UCSD-AML1 (cell line): Measurements from ENCODE around the gene BIN1.

Experiments
- DNase-seq: peaks from one replicate; lab custom pipeline; 2025; ENCODE audit not compliant: unreplicated experiment; lab: John Stamatoyannopoulos, UW

BIN1 gene, protein sequence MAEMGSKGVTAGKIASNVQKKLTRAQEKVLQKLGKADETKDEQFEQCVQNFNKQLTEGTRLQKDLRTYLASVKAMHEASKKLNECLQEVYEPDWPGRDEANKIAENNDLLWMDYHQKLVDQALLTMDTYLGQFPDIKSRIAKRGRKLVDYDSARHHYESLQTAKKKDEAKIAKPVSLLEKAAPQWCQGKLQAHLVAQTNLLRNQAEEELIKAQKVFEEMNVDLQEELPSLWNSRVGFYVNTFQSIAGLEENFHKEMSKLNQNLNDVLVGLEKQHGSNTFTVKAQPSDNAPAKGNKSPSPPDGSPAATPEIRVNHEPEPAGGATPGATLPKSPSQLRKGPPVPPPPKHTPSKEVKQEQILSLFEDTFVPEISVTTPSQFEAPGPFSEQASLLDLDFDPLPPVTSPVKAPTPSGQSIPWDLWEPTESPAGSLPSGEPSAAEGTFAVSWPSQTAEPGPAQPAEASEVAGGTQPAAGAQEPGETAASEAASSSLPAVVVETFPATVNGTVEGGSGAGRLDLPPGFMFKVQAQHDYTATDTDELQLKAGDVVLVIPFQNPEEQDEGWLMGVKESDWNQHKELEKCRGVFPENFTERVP

DNA sequence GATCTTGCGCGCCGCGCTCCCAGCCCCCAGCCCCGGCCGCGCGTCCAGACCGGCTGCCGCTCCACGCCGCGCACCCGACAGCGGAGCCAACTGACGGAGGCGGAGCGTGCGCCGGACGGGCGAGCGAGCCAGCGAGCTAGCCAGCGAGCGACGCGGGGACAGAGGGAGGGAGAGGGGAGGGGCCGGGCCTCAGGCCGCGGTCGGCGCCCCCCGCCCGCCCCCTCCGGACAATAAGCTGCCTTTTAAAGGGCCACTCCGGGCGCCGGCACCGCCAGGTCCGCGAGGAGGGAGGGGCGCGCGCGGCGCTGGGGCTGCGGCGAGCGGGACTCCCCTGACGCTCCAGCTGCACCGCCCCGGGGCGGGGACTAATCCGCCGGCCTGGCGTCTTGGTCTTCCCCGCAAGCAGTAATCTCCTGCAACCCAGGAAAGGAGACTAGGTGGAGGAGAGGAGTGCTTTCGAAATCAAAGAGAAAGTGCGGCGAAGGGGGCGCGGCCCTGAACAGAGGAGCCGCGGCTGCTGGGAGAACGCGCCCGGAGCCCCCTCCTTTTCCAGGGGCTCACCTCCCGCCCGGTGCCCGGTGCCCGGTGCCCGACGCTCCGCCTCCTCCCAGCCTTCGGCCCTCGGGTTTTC lies at the start of gene BIN1:
Gene BIN1 (minus strand): TSS at position 164 of the 631 bp plus-strand sequence. CDS start 211 bp downstream, outside the sequence.
- peak; percentile 83 for DNase-seq

DNA sequence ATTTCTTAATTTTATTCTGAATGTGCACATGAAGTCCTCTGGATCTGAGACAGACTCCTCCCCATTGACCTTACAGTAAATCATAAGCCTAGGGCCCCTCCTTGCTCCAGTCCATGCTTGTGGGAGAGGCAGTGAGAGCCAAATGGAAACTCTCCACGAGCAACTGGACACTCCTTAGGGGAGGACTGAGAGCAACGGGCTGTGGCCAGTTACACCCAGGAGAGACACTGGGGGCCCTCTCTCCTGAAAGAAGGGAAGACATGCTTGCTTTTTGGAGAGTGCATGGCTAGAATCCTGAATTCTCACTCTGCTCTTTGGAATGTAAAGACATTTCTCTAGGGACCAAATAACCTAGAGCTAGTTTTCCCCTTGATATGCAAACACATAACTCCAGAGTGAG lies 49.0 kb upstream of the BIN1 start:
- no peak for DNase-seq

DNA sequence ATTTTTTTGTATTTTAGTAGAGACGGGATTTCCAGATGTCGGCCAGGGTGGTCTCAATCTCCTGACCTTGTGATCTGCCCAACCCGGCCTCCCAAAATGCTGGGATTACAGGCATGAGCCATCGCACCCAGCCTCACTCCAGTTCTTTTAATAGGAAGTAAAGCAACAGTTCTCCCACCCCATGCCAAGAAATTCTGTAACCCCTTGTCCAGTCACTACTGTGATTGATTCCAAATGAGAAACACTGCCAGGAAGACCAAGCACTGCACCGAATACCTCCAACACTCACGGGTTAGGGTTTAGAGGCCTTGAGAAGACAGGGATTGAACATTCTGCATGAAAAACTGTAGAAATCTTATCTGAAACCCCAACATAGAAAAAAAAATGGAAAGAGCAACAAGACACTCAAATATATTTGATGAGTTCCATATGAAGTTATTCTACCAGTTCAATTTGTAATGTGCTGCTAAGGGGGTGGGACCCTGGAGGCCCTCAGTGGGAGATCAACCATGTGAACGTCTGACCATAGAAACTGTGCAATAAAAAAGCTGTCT lies 48.2 kb upstream of the BIN1 start:
- DNase-seq = no peak

DNA sequence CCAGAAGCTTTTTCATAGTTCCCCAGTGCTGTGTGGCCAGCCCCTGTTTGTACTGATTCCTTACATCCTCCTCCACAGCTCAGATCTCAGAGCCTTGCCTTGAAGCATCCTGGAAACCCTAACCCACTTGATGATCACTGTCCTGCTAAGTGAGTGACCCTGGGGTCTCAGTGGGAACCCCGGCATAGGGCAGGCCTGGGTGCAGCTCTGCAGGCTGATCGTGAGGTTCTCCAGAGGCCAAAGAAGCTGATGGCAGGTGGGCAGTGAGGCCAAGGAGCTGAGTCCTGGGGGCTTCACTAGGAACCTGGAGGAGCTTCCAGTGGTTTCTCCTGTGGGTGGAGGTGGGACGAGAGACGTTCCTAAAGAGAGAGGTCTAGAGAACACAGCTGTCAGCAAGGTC lies 47.4 kb upstream of the BIN1 start:
- no peak for DNase-seq

DNA sequence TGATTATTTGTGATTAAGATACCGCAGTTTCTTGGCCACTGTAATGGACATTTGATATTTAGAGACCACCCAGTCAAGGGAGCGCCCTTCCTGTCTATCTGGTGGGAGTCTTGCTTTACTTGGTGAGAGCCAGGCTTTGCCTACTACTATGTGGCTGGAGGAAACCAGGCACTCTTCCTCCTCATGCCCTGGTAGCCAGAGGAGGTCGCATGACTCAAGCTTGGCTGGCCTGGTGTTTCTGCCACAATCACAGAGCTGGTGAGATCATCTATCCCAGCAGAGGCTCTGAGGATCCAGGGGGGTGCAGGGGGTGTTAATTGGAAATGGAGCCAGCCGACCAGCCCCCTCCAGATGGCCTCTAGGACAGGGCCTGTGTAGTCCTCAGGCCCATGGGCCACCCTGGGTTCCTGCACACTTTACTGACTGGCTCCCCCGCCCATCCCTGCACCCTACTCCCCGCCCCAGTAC lies 46.8 kb upstream of the BIN1 start:
- DNase-seq = no peak

DNA sequence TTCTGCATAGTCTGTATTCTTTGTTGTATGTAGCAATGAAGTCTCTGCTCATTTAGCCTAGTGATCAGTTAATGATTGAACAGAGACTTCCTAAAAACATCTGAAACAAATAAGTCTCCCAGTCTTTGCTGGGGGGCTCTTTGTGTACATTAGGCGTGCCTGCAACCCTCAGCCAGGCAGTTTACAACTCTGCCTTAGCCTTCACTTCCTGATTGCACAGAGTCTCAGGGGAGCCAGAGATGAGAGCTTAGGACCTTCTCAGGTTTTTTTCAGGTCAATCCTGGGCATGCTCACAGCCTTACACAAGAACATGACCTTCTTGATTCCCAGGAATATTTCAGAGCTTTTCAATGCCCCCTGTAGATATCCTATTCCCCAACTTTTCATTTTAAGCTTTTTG lies 44.0 kb upstream of the BIN1 start:
- DNase-seq = no peak

DNA sequence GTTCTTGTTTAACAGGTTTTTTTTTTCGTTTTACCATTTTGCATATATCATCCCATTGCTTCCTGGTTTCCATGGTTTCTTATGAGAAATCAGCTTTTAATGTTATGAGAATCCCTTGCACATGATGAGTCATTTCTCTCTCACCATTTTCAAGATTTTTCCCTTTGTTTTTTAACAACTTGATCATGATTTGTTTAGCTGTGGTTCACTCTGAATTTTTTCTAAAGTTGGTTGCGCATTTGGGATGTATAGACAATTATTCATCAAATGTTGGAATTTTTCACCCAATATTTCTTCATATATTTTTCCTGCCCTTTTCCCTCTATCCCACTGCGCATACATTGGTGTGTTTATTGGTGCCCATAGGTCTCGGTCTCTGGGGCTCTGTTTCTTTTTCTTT lies 42.4 kb upstream of the BIN1 start:
- DNase-seq = no peak

DNA sequence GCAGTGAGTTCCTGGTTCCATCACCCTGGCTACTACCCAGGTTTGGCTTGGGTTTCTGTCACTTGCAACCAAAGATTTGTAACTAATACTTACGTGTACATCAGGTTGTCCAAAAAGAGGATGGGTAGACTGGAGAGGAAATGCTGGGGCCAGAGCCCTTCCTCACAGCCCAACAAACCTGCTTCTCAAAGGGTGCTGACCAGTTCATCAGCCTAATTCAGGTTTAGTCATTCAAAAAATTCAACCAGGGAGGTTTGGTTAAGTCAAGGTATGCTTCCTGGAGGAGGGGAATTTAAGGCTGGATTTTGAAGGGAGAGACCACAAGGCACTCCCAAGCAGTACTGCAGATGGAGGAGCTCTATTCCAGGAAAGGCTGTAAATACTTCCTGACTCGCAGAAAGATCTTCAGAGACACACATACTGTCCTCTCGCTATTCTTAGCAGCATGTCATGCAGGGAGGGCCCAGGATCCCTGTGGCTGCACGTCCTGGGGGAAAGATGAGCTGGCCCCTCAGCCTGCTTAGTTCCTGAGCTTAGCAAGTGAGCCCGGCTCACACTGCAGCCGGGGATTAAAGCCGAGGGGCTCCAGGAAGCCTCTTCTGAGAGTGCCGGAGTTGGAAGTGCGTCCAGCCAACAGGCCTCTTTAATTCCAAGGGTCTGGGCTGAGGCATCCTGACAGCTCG lies 40.0 kb upstream of the BIN1 start:
- DNase-seq = no peak

DNA sequence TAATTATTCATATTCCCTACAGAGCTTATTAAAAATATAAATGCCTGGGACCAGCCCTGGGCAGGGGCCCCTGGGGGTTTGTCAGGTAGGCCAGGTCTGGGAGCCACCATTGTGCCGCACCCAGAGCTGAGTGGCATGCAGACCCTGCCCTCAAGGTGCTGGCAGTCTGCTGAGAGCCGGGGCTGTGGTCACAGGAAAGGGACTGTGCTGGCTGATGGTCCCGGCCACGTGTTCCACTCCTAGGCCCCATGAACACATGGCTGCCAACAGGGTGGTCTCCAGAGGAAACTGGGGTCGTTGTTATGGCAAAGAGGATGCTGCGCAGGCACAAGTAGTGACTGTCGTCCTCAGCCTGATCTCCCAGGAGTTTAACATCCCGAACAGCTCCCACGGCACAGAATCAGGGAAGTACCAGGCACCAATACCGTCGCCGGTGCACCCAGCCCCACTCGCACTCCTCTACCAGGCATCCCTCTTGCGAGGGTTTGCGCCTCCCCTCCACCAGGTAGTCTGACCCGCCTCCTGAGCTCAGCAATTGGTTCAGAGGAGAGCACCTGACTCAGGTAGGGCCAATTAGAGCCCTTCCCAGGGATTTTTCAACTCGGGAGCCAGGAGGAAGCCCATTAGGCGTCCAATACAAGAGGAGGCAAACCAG lies 39.2 kb upstream of the BIN1 start:
- no peak for DNase-seq

DNA sequence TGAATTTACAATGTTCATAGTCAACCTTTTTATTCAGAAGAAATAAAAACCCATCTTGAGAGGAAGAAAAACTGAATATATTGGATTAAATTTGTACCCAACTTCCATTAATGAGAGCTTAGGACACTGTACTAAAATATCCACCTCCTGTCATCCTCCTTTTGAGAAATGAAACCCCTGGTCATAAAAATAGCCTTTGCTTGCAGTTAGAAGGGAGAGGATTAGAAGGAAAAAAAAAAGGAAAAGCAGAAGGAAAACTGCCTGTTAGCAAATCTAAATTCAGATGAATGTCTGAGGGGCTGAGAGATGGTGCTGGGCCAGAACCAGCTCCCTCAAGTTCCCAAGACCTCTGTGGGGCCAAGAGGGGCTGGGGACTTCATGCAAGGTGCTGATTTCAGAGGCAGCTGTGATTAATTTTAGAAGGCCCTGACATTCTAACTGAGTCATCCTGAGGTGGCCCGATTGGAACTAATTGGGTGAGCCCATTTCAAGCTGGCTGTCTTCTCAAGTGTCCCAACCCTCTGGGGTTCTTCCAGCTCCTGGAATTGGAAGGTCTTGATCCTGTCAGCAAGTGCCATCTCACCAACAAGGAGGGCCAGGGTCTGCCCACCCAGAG lies 38.4 kb upstream of the BIN1 start:
- no peak for DNase-seq

DNA sequence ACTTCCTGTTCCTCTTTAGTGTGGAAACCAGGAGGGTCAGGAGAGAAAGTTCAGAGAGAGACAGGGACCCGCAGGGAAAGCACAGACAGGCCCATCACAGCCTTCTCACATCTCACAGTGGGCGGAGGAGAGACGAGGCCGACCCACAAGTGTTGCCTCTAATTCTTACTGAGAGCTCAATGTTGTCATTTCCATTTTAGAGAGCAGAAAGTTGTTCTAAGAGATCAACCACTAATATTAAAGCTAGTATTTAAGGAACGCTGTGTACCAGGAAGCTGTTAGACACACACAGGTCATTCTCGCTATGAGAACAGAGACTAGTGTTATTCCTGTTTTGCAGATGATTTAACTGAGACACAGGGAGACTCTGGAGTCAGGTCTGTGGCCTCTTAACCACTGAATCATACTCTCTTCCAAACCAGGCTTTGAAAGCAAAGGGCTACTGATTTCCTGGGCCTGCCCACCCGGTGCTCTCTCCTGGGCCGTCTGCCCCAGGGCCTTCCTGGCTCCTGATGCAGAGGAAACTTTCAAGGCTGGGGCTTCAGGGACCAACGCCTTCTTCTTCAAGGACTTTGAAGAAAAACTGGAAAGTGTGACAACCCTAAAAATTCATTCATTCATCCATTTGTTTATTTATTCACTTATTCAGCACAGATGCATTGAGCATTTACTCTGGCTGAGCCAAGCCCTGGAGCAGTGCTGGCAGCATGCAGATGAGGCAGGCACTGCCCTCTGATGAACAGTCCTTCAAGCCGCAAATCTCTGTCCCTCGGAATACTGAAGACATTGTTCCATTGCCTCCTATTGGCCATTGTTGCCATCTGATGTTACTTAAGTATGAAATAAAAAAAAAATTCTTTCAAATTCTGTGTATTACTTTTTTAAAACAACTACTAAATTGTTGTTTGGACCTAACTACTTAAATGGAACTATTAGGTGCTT lies 37.2 kb upstream of the BIN1 start:
- no peak for DNase-seq

DNA sequence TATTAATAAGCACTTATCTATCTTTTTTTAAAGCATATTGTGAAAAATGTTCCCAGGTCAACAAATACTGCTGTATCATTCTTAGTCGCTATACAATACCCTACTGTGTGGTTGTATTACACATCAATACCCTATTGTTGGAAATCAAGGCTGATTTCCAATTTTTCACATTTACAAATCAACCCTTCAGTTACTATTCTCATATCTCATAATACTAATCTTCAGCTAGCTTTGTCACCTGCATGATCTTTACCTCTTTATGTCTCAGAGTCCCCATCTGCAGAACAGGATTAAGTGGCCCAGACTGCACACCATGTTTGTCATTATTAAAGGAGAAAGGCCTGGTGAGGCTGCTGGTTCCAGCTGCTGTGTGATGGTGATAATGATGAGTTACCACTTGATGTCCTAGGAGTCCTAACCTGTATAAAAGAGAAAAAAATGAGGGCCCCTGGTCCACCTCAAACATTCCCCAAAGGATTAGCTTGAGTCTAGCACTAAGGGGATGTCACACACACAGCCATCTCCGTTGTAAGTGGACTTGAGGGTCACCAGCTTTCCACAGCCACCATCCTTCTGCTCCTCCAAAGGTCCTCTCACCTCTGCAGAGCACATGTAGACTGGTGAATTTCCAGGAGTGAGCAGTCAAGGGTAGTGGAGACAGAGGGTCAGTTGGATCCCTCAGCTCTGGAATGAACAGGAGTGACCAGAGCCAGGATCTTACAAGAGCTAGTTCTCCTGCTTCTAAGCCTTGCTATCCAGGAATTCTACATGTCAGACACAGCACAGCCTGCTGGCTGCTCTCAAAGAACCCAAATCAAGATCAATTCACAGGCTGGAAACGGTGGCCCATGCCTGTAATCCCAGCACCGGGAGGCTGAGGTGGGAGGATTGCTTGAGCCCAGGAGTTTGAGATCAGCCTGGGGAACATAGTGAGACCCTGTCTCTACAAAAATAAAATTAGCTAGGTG lies 36.0 kb upstream of the BIN1 start:
- DNase-seq = no peak

DNA sequence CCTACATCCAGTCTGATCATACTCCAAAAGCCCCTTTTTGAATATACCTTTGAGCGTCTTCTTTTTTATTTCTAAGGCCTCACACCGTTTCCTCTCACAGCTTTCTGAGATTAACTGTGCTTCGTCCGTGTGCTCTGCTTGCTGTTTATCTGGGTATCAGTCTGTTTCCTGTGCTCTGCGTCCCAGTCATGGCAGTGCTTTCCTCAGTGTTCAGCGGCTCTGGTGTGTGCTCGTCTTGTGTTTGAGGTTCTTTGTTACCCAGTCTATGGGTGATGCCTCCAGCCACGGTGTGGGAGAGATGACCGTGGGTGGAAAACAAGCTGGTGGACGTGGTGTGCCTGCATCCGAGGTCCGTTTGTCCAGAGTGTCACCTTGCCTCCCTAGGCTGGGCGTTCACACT lies 33.6 kb upstream of the BIN1 start:
- no peak for DNase-seq

DNA sequence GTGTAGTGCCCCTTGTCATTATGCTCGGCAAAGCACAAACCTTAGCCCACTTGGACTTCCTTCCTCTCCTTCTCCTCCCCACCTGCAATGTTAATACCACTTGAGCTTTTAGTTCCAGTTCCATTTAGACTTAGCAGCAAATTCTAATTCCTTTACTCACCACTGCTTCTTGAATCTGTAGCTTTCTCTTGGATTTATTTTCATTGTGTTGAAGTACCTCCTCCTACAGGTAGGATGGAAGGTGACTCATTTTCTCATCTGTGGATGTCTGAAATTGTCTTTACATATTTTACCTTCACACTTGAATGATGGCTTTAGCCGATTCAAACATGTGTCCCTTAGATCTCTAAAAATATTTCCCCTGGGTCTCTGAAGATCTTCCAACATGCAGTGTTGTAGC lies 32.8 kb upstream of the BIN1 start:
- DNase-seq = no peak

DNA sequence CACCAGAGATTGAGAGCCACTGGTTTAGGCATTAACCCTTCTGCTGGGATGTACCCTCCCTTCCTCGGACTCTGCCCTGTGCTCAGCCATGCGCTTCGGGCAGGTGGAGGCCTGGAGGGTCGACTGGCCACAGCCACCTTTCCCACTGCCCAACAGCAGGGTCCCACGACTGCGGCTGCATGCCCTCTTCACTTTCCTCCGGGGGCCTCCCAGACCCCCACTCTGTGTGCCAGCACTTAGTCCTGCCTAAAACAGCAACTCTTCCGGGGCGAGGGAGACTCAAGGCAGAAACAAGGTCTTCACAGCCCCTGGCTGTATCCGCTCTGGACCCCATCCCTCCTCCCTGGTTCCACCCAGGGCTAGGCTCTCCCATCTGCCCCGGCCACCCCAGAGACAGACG lies 31.3 kb upstream of the BIN1 start:
- no peak for DNase-seq

DNA sequence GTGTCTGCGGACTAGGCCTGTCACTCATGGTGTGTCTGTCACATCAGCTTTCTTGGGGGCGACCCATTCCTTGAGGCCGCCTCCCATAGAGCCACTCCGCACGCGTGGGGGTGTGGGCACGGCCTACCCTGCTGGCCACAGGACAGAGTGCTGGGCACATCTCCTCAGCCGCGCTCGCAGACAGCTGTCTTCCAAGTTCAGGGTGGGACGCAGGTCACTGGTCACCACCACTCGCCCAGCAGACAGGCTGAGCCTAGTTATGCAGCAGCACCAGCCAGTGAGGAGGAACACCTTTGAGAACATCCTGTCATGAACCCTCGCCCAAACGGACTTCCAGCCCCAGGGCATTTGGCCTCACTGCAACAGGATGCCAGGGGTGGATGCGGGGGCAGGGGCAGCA lies 30.8 kb upstream of the BIN1 start:
- no peak for DNase-seq

DNA sequence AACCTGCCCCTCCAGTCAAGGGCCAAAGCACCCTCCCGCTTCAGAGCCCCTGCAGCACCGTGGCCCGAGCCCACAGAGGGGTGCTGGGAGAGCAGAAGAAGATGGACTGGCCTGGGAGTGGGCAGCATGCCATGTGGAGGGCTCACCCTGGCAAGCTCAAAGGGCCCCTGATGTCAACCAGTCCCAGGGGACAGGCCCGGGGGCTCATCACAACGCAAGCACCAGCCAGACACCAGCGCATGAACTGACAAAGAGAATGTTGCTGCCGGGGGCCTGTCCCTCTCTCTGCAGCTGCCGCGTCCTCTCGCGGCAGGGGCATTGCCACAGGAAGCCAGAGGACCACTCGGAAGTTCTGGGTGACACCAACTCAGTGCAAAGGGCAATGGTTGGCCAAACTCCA lies 30.3 kb upstream of the BIN1 start:
- no peak for DNase-seq
